ENCODE data around the gene FANCC.

DNA sequence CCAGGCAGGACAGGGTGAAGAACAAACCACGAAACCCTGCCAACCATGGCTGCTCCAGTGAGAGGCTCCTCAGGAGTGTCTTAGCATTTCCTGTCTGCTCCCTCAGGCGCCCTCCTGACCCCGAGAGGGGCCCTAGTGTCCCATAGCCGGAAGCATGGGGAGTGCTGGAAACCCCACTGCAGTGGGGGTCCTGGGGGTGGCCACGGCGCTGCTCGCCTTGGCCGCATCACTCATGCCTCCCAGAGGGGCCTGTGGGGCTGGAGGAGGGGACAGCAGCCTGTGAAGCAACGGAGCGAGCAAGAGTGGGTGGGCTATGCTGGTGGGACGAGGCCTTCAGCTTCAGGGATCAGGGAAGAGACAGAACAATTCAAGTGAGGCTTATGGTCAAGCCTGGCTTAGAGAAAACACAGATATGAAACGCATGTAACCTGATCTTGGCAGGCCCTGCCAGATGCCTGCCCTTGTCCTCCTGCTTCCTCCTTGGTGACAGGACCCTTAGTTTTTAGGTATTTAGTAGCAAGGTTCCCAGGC is 219.1 kb downstream of the FANCC start:
- TF ChIP-seq, protein P1, sequence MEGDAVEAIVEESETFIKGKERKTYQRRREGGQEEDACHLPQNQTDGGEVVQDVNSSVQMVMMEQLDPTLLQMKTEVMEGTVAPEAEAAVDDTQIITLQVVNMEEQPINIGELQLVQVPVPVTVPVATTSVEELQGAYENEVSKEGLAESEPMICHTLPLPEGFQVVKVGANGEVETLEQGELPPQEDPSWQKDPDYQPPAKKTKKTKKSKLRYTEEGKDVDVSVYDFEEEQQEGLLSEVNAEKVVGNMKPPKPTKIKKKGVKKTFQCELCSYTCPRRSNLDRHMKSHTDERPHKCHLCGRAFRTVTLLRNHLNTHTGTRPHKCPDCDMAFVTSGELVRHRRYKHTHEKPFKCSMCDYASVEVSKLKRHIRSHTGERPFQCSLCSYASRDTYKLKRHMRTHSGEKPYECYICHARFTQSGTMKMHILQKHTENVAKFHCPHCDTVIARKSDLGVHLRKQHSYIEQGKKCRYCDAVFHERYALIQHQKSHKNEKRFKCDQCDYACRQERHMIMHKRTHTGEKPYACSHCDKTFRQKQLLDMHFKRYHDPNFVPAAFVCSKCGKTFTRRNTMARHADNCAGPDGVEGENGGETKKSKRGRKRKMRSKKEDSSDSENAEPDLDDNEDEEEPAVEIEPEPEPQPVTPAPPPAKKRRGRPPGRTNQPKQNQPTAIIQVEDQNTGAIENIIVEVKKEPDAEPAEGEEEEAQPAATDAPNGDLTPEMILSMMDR (IDR thresholded peaks at IDR 0.05), result no peak
- no peak for TF ChIP-seq POLR2A (IDR thresholded peaks at IDR 0.05)

Measured in body of pancreas (tissue), 4 donors.